HG03432 (cell line): ENCODE results near the gene CCDC43.
"Not testable (repeated sequence)": the region's sequence is repeated elsewhere in the genome, so short reads cannot be mapped to it uniquely, and the experiment has no call there.

ENCODE experiments used
- ATAC-seq: cut with Tn5 transposase; IDR thresholded peaks from one replicate; pipeline ENCODE4 v1.9.1; 2021; ENCODE audit warnings: mild to moderate bottlenecking, moderate library complexity; ENCODE audit not compliant: unreplicated experiment

CCDC43 gene

DNA sequence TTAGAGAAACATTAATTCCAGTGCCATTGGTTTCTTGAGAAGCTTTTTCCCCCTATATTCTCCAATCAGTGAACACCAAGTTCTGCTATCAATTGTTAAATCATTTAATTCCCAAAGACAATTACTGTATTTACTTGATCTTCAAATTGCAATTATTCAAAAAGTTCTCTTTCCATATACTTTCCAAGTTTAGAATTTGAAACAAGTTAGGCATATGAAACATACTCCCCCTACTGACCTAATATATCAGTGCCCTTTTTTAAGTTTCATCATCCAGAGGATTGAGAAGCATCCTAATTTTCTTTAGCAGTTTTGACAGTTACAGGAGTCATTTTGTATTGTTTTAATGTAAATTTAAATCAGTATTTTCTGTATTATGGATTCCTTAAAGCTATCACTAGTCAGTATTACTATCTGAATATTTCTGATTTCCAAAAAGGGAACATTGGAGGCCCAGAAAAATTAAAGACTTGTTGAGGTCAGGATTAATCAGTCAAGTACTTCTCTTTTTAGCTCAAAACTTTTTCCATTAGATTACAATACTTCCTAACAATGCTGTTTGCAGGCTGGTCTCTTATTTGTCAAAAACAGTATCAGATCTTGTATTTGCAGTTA is 17.0 kb downstream of the CCDC43 start:
- ATAC-seq = no peak

DNA sequence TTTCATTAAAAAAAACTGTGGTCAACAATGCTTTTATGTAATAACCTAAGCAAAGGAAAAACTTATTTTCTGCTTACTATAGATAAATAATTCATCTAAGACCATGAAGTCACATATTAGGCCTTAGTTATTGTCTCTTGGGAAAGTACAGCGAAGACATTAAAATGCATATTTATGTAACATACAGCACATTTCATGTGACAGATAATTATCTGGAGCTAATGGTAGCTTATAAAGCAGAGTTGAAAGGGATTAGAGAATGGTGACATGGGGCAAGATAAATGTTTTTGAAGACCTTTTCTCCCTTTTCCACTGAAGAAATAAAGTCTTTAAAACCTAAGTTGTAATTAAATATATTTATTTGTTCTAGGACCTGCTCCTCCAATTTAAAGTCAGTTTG is 23.6 kb downstream of the CCDC43 start:
- no peak for ATAC-seq

DNA sequence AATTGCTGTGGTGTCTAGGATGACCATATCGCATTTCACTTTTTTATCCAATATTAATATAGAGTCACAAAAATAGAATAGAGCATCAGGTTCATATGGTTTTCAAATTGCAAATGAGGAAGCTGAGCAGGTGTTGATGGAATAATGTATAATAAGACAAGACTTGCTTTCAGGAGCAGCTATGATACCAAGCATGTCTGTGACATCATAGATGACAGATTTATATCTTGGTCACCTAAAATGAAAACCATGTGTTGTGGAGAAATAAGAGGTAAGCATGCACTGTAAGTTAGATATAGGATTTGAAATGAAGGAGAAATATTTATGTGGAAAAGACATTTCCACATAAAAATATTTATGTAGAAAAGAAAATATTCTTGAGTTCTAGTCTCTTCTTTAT is 24.7 kb downstream of the CCDC43 start:
- ATAC-seq = no peak

DNA sequence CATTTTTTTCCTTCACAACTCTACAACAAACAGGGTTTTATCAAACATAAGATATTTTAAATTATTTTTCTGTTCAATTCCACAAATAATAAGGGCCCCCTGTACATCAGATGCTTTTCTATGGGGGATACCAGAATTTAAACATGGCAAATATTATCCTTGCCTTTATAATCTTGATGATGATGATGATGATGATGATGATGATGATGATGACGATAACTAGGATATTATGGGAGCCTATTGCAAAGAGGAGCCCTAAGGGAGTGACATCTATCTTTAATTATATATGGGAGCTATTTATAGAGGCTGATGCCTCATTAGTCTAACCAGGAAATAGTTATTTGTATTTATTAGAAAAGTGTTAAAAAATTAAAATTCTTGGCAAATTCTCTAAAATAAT is 26.5 kb downstream of the CCDC43 start:
- ATAC-seq = no peak

DNA sequence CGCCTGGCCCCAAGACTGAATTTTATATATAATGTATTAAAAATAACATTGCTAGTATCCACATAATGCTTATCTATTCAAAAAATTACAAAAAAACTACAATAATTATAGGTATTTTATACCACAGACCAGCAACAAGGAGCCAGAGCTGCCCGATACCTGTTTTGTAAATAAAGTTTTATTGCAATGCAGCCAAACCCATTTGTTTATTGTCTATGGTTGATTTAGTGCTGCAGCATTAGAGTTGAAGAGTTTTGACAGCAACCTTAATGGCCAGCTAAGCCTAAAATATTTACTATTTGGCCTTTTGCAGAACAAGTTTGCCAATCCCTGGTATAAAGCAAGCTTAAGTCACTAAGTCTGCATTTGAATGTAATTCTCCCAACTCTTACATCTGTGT is 27.7 kb downstream of the CCDC43 start:
- ATAC-seq = no peak

DNA sequence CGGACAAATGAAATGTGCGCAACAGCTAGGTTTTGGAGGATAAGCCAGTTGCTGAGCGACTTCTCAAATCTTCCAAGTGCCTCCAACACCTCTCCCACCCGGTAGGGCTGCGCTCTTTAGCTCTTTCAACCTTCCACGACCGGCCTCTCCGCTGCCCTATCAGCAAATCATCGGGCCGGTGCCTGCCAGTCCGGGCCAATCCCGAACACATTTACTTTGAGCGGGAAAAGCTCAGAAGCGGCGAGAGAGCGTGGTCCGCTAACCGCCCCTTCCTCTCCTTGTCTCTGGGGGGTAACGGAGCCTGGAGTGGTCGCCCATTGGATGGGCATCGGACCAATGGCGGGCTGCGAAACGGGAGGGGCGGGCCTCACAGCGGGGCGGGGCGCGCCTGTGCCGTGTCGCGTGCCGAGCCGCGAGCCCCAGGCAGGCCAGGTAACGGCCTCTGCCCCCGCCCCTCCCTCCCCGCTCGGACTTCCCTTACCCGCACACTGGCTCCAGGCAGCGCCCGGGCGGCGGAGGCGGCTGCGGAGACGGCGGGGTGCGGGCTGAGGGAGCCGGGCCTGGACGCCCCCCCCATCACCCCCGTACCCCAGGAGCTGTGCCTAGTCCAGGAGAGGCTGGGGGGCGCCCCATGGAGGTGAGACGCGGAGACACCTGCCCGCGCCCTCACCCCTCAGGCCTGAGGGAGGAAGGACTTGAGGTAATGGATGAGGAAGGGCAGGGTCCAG is 33.4 kb downstream of the CCDC43 start, which contains the start of gene MEIOC:
Gene MEIOC, plus strand, starts transcription at position 486 of the 728 bp plus-strand sequence. Its CDS starts 146 bp downstream, at position 632.
- no peak for ATAC-seq

DNA sequence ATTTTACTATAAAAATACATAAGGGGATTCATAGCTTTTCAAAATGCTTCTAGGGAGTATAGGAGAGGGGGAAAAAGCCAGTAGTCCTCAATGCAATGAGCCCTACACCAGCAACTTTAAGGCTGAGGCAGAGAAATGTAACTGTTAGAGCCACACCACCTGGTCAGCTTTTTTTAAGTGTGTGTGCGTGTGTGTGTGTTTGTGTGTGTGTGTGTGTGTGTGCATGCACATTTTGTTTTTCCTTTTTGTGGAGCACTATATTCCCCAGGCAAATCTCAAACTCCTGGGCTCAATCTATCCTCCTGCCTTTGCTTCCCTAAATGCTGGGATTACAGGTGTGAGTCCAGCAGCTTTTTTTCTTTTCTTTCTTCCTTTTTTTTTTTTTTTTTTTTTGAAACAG is 35.6 kb downstream of the CCDC43 start:
- ATAC-seq = no peak

DNA sequence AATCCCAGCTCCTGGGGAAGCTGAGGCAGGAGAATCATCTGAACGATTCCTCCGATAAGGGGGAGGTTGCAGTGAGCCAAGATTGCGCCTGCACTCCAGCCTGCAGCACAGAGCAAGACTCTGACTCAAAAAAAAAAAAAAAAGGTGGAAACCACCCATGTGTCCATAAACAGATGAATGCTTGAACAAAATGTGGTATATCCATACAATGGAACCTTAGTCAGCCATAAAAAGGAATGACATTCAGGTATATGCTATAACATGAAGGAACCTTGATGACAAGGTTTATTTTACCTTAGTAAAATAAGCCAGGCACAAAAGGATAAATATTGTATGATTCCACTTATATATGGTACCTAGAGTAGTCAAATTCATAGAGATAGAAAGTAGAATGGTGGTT is 36.2 kb downstream of the CCDC43 start:
- ATAC-seq = no peak

DNA sequence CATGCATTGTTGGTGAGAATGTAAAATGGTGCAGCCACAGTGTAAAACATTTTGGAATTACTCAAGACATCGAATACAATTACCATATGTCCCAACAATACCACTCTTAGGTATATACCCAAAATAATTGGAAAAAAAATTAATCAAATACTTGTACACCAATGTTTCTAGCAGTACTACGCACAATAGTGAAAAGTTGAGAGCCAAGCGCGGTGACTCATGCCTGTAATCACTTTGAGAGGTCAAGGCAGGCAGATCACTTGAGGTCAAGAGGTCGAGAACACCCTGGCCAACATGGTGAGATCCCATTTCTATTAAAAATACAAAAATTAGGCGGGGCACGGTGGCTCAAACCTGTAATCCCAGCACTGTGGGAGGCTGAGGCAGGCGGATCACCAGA is 36.8 kb downstream of the CCDC43 start:
- no peak for ATAC-seq

DNA sequence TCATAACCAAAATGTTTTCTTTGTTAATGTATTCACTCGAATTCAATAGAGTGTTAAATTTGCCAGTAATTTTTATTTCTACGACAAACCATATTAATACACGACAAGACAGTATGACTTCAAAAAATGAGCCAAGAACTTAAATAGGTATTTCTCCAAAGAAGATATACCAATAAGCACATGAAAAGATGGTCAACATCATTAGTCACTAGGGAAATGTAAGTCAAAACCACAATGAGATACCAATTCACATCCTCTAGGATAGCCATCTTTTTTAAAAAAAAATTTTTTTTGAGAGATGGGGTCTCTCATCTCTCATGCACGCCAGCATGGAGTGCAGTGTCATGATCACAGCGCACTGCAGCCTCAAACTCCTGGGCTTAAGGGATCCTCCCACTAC is 38.3 kb downstream of the CCDC43 start:
- no peak for ATAC-seq

DNA sequence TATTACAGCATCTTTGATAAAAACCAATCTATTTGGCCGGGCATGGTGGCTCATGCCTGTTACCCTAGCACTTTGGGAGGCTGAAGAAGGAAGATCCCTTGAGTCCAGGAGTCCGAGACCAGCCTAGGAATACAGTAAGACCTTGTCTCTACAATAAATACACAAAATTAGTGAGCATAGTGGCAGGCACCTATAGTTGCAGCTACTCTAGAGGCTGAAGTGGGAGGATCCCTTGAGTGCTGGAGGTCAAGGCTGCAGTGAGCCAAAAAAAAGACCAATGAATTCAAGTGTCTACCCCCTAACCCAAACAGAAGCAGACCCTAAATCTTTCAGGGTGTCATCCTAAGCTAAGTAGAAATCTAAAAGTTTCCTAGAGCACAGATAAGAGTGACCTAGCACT is 40.6 kb downstream of the CCDC43 start:
- ATAC-seq = no peak

DNA sequence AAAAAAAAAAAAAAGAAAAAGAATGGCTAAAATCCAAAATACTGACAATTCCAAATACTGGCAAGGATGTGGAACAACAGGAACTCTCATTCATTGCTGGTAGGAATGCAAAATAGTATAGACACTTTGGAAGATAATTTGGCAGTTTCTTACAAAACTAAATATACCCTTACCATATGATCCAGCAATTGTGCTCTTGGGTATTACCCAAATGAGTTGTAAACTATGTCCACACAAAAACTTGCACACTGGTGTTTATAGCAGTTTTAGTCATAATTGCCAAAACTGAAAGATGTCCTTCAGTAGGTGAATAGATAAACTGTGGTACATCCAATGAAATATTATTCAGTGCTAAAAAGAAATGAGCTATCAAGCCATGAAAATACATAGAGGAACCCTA is 41.8 kb downstream of the CCDC43 start:
- ATAC-seq = no peak

DNA sequence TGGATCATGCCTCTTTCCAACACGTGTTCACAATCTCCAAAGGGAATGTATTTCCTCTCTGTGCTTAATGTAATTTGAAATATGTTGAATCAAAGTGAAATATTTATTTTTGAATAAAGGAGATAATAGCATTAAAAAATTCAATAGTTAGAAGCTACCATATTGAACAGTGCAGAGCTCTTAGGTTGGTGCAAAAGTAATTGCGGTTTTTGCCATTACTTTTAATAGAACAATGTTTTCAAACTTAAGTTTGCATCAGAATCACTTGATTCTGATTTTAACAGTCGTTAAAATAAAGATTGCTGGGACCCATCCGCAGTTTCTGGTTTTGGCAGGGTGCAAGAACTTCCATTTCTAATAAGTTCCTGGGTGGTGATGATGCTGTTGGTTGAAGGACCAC is 43.3 kb downstream of the CCDC43 start:
- no peak for ATAC-seq

DNA sequence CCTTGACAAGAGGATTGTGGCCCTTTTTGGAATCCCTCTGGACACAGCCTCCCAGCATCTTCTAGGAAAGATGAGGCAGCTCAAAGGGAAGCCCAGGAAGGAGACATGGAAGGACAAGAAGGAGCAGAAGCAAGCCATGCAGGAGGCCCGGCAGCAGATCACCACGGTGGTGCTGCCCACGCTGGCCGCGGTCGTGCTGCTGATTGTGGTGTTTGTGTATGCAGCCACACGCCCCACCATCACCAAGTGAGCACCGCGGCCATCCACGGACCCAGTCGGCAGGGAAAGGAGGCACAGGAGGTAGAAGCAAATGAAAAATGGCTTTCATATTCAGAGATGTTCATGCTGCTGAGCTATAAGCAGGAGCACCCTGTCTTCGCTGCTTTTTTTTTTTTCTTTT is 44.2 kb downstream of the CCDC43 start:
- no peak for ATAC-seq

DNA sequence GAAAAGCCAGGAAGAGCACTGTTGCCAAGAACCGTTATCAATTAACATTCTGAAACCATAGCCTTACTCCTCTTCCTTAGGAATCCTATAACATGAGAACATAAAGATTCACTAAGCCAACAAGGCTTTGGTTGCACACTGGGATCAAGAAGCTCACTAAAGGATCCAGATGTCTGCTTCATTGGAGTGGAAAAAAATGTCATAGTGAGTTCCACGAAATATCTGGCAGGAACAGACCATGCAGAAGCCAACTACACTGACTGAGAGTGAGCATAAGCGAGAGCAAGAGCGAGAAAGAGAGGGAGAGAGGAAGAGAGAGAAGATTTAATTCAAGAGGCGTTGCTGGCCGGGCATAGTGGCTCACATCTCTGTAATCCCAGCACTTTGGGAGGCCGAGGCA is 46.7 kb downstream of the CCDC43 start:
- ATAC-seq = no peak

DNA sequence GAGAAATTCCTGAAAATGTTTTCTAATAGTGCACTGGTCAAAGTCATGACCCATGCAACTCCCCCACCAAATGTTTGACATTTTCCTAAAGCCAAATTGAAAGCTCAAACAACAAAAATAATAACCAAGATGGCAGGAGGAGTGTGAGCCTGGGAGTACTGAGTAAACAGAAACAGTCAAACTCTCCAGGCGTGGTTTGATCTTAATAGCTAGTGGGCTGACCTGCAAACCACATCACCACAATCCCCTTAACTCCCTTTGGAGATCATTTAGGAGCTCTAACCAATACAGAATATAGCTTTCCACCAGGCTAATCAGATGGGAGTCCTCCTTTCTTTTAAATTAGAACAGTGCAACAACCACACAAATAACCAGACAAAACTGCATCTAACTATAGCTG is 52.5 kb downstream of the CCDC43 start:
- no peak for ATAC-seq

DNA sequence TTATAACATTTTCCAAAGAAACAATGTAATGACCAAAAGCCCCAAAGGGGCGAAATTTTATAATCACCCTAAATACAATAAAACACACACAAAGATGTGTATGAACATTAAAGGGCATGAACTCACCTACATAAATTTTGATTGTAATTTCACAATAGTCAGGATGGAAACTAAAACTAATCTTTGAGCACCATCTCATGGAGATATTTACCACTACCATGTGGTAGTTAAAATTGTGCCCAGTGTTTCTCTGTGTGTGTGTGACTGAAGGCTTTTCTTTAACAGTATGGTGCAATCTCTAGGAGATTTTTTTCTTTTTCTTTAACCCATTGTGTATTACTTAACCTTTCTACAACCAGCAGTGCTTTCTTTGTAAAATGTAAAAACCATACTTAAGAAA is 53.0 kb downstream of the CCDC43 start:
- no peak for ATAC-seq

DNA sequence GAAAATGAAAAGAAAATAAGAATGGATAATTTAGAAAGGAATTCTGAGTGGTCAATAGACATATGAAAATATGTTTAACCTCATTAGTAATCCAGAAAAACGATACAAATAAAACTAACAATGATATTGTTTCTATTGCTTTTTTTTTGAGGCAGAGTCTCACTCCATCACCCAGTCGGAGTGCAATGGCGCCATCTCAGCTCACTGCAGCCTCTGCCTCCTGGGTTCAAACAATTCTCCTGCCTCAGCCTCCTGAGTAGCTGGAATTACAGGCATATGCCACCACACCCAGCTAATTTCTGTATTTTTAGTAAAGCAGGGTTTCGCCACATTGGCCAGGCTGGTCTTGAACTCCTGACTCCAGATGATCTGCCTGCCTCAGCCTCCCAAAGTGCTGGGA is 55.2 kb downstream of the CCDC43 start:
- ATAC-seq = not testable (repeated sequence)

DNA sequence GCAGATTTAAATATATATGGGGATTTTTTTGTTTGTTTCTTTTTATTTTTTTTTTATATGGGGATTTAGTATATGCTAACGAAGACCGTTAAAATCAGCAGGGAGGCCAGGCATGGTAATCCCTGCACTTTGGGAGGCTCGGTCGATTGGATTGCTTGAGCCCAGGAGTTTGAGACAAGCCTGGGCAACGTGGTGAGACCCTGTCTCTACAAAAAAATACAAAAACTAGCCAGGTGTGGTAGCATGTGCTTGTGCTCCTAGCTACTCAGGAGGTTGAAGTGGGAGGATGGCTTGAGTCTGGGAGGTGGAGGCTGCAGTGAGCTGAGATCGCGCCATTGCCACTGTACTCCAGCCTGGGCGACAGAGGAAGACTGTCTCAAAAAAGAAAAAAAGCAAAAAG is 55.6 kb downstream of the CCDC43 start:
- no peak for ATAC-seq

DNA sequence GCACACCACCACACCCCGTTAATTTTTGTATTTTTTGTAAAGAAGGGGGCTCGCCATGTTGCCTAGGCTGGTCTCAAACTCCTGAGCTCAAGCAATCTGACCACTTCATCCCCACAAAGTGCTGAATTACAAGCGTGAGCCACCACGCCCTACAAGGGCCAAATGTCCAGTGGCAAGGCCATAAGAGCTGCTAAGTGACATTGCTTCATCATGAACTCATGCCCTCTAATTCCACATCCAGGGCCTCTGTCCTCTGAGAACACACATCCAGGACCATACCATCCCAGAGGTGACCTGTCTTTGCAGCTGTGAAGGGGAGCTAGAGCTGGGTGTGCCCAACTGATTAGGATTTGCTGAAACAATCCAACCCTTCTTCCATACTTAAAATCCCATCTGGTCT is 58.9 kb downstream of the CCDC43 start:
- ATAC-seq = no peak

DNA sequence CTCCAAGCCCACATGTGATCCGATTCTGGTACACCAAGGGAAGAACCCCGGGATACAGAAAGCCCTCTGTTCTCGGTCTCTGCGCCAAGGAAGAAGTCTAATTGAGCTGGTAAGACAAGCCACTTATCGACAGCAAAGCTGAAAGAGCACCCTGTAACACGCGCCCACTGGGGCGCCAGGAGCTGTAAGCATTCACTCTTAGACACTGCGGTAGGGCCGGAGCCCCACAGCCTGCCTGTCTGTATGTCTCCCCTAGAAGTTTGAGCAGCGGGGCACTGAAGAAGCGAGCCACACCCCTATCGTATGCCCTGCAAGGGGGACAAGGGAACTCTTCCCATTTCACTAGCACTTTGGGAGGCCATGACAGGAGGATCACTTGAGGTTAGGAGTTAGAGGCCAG is 60.3 kb downstream of the CCDC43 start:
- ATAC-seq = no peak

DNA sequence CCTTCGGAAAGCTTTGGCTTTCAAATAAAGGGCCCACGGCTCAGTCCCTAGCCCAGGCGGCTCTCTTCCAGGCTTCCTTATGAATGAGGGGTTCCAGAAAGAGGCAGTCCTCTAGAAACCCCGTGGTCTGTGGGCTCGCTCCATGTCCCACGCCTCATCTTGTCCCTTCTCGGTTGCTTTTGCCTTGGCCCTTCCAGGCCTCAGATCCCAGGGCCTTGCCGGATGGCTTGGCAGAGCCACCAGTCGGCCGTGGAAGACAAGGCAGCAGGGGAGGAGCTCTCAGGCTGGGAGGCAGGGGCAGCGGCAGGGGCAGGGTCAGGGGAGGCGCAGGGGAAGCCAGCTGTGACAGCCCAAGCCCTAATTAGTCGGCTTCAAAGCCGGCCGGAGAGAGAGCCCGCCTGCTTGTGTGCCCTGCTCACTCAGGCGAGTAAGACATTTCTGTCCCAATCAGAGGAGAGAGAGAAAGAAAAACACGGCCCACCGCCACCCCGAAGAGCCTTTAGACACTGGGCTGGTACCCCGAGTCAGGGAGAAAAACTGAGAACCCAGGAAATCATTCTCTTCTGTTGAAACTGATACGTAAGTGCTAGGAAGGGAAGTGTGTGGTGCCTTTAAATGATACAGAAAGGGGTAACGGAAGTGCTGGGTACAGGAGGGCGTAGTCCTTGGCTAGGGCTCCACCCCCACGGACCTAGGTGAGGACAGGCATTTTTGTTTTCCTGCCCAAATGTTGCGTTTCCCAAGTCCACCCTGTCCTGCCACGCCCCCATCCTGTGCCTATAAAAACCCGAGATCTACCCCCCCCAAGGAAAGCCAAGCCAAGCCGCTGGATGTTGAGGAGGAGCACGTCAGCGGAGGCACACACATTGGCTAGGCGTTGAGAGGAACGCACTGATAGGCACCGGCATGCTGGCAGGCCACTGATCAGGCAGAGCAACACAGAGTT is 61.1 kb downstream of the CCDC43 start:
- ATAC-seq = no peak
